ENCODE results near the gene KCND2.

- no peak for TF ChIP-seq CTCF (IDR thresholded peaks at IDR 0.05)
- TF ChIP-seq POLR2AphosphoS5 (IDR thresholded peaks at IDR 0.05; ENCODE audit: low read depth, low read length): no peak
- no peak for TF ChIP-seq REST (IDR thresholded peaks at IDR 0.05; ENCODE audit: insufficient read depth in 1 of 2, low read depth in 2 of 2, low read length in 1 of 2)
- no peak for TF ChIP-seq TCF7L2 (IDR thresholded peaks at IDR 0.05; ENCODE audit: low read depth, low read length)
- TF ChIP-seq SIN3A (IDR thresholded peaks at IDR 0.05; ENCODE audit: borderline replicate concordance, insufficient read depth, low read depth, low read length): no peak
Measured at GRCh38 chr7:120480930-120481329, 208.0 kb downstream of the KCND2 start.

All from Panc1 (cell line).